Neuronal stem cell (in vitro differentiated cells): ENCODE measurements around the gene FLACC1.

Experiments
- DNase-seq: peaks from one replicate; pipeline ENCODE4 v3.0.0-alpha.2; 2013; ENCODE audit warnings: low spot score
- H2AFZ ChIP-seq: one replicate; pipeline ENCODE4 v1.6.1; 2013; ENCODE audit warnings: mild to moderate bottlenecking, low read length, inconsistent platforms
- H2AK5ac ChIP-seq: 2 replicates; pipeline ENCODE4 v1.6.1; 2013; ENCODE audit warnings: low read depth, mild to moderate bottlenecking, inconsistent platforms, low read length, moderate library complexity, mixed read lengths
- H2BK120ac ChIP-seq: 2 replicates; pipeline ENCODE4 v1.6.1; 2013; ENCODE audit warnings: low read depth, mild to moderate bottlenecking, inconsistent platforms, low read length, moderate library complexity, mixed read lengths
- H2BK12ac ChIP-seq: one replicate; pipeline ENCODE4 v1.6.1; 2013; ENCODE audit warnings: low read length, inconsistent platforms
- H2BK15ac ChIP-seq: 2 replicates; pipeline ENCODE4 v1.6.1; 2013; ENCODE audit warnings: mild to moderate bottlenecking, low read length, inconsistent platforms, mixed read lengths
- H2BK5ac ChIP-seq: one replicate; pipeline ENCODE4 v1.6.1; 2013; ENCODE audit warnings: inconsistent platforms, mild to moderate bottlenecking, low read length, moderate library complexity
- H3K14ac ChIP-seq: one replicate; pipeline ENCODE4 v1.6.1; 2013; ENCODE audit warnings: low read length, inconsistent platforms
- H3K18ac ChIP-seq: 2 replicates; pipeline ENCODE4 v1.6.1; 2013; ENCODE audit warnings: low read length, inconsistent platforms
- H3K23ac ChIP-seq: 2 replicates; pipeline ENCODE4 v1.6.1; 2013; ENCODE audit warnings: low read depth, mild to moderate bottlenecking, mixed read lengths, low read length, inconsistent platforms; ENCODE audit not compliant: poor library complexity
- H3K27ac ChIP-seq: replicated peaks from 3 replicates; pipeline ENCODE4 v1.5.1; 2013; ENCODE audit warnings: low read length, inconsistent platforms
- H3K27me3 ChIP-seq, 3 experiments: 2 replicates each; pipeline ENCODE4 v1.6.1; 2013; ENCODE audit warnings: low read length in 3 of 3, mild to moderate bottlenecking in 2 of 3, inconsistent platforms in 1 of 3, low read depth in 1 of 3, mixed read lengths in 1 of 3, moderate library complexity in 1 of 3; ENCODE audit not compliant: control insufficient read depth in 3 of 3, insufficient read depth in 3 of 3
- H3K36me3 ChIP-seq, 2 donors: replicated peaks in 1 of 2; 2 replicates each; pipeline ENCODE4 v1.6.1; 2013; ENCODE audit warnings: low read length in 2 of 2; ENCODE audit not compliant: control insufficient read depth in 2 of 2, insufficient read depth in 2 of 2
- H3K4ac ChIP-seq: 2 replicates; pipeline ENCODE4 v1.6.1; 2013; ENCODE audit warnings: inconsistent platforms, mild to moderate bottlenecking, low read length, moderate library complexity
- H3K4me1 ChIP-seq, 2 donors: 1 replicate in 1 of 2; 2 replicates in 1 of 2; pipeline ENCODE4 v1.6.1; 2013; ENCODE audit warnings: low read length in 2 of 2, low read depth in 1 of 2; ENCODE audit not compliant: control insufficient read depth in 2 of 2, insufficient read depth in 1 of 2
- H3K4me2 ChIP-seq: one replicate; pipeline ENCODE4 v1.6.1; 2013; ENCODE audit warnings: mild to moderate bottlenecking, low read length, inconsistent platforms; ENCODE audit not compliant: insufficient read depth, poor library complexity, severe bottlenecking
- H3K4me3 ChIP-seq, 2 donors: 2 replicates each; pipeline ENCODE4 v1.5.1; 2013; ENCODE audit warnings: low read length in 2 of 2, mild to moderate bottlenecking in 2 of 2, inconsistent platforms in 1 of 2, moderate library complexity in 1 of 2
- H3K79me1 ChIP-seq: one replicate; pipeline ENCODE4 v1.6.1; 2013; ENCODE audit warnings: low read depth, mild to moderate bottlenecking, inconsistent platforms, low read length, moderate library complexity
- H3K9ac ChIP-seq: one replicate; pipeline ENCODE4 v1.6.1; 2013; ENCODE audit warnings: mild to moderate bottlenecking, low read depth, low read length, inconsistent platforms; ENCODE audit not compliant: poor library complexity
- H3K9me3 ChIP-seq, 2 donors: replicated peaks in 1 of 2; 2 replicates each; pipeline versions ENCODE3 to v1.6.1; 2013; ENCODE audit warnings: low read length in 2 of 2, mild to moderate bottlenecking in 2 of 2, inconsistent platforms in 1 of 2, low read depth in 1 of 2, mixed read lengths in 1 of 2, moderate library complexity in 1 of 2; ENCODE audit not compliant: control insufficient read depth in 2 of 2, insufficient read depth in 1 of 2
- H4K8ac ChIP-seq: one replicate; pipeline ENCODE4 v1.6.1; 2013; ENCODE audit warnings: low read depth, mild to moderate bottlenecking, inconsistent platforms, low read length, moderate library complexity
- H4K91ac ChIP-seq: one replicate; pipeline ENCODE4 v1.6.1; 2013; ENCODE audit warnings: low read length, low read depth, mild to moderate bottlenecking, inconsistent platforms; ENCODE audit not compliant: poor library complexity
- WGBS, 2 donors: extraction: QIAGEN DNeasy Blood & Tissue Kit; methylation state at CpG; one replicate each; pipeline ENCODE4 v1.1.7; 2013; ENCODE audit warnings: missing lambda C conversion rate in 2 of 2, mixed read lengths in 1 of 2; ENCODE audit not compliant: insufficient read length in 2 of 2, insufficient replicate concordance in 1 of 2; ENCODE audit errors: extremely low coverage in 2 of 2; 5-methylcytosine and 5-hydroxymethylcytosine counted together

Gene FLACC1

DNA sequence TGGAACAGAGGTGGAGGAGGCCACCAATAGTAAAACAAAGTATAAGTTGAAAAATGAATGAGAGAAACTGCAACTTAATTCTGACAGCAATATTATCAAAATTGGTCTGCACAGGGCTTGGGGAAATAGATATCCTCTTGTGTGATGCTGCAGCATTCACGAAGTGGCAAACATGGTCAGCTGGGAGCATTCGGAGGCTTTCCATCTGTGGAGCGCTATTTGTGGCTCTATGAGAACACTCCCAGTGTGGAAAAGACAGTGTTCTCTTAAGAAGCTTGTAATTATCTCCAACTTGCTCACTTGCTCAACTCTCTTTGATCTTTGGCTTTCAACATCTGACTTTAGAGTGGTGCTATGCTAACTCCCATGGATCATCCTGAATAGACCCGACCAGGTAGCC is 3.1 kb upstream of the FLACC1 start:
- Histone ChIP-seq H4K8ac (no peak overlapping the region), H3K4me2 (no peak overlapping the region), H3K4ac (no peak overlapping the region), H3K79me1 (no peaks in the 10 kb centered on the region), H3K4me3 (no peak overlapping the region), H3K18ac (no peak overlapping the region), H2BK120ac (no peak overlapping the region), H2AK5ac (no peak overlapping the region), H3K9ac (no peak overlapping the region), H3K23ac (no peak overlapping the region), H3K27me3 (no peaks in the 10 kb centered on the region), H2AFZ (no peak overlapping the region), H3K4me1 (peaks cover 0 to 6% of the 10 kb centered on the region in 2 donors), H3K14ac (no peak overlapping the region), H2BK5ac (no peak overlapping the region), H2BK12ac (no peak overlapping the region), H3K9me3 (peaks cover 3 to 5% of the 10 kb centered on the region in 2 donors), H3K27ac (no peak overlapping the region), H4K91ac (no peak overlapping the region), H2BK15ac (no peak overlapping the region), H3K36me3 (no peaks in the 10 kb centered on the region)
- no CpG with 5 or more reads among the region's 4 CpGs for WGBS, 2 donors
- no peak for DNase-seq

DNA sequence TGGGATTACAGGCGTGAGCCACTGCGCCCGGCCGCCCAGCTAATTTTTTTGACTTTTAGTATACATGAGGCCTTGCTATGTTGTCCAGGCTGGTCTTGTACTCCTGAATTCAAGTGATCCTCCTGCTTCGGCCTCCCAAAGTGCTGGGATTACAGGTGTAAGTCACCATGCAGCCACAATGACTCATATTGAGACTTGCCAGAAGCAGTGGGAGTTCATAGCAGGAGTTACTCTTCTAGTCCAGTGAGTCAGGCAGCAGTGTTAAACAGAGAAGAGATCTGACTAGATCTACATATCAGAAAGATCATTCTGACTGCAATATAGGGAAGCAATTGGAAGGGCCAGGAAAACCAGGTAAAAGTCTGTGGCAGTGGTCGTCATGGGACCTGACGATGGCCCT is 1.5 kb upstream of the FLACC1 start:
- Histone ChIP-seq H3K4me1 (peaks cover 0 to 6% of the 10 kb centered on the region in 2 donors), H3K18ac (no peak overlapping the region), H3K27me3 (no peaks in the 10 kb centered on the region), H2AFZ (no peak overlapping the region), H3K9ac (no peak overlapping the region), H3K79me1 (no peaks in the 10 kb centered on the region), H3K36me3 (no peaks in the 10 kb centered on the region), H3K27ac (no peak overlapping the region), H2BK12ac (no peak overlapping the region), H4K8ac (no peak overlapping the region), H3K4me2 (no peak overlapping the region), H3K4ac (no peak overlapping the region), H2BK15ac (no peak overlapping the region), H2BK120ac (no peak overlapping the region), H4K91ac (no peak overlapping the region), H3K14ac (no peak overlapping the region), H2AK5ac (no peak overlapping the region), H3K23ac (no peak overlapping the region), H3K4me3 (no peak overlapping the region), H2BK5ac (no peak overlapping the region), H3K9me3 (peaks cover 3 to 5% of the 10 kb centered on the region in 2 donors)
- no peak for DNase-seq
- no CpG with 5 or more reads among the region's 7 CpGs for WGBS, 2 donors

DNA sequence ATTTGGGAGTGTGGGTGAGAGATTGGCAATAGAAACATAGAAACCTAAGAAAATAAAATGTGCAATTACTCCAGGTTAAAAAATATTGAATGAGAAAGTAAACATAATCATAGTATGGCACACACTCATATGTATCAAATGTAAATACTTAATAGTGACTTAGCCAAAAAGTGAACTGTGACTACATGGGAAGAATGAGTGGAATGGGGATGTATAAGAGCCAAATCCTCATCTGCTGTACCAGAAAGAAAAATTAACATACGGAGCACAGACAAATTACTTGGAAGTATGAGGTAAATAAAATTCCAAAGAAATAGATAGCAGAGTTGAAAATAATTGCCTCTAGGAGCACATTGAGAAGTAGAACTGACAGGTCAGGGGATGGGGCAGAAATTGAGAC is 4.0 kb downstream of the FLACC1 start:
- Histone ChIP-seq H2AK5ac (no peak overlapping the region), H3K4me3 (no peak overlapping the region), H4K91ac (no peak overlapping the region), H2BK12ac (no peak overlapping the region), H3K23ac (no peak overlapping the region), H2AFZ (no peak overlapping the region), H2BK5ac (no peak overlapping the region), H3K4ac (no peak overlapping the region), H2BK15ac (no peak overlapping the region), H3K27ac (no peak overlapping the region), H3K4me1 (peaks cover 2 to 6% of the 10 kb centered on the region in 2 donors), H3K79me1 (no peaks in the 10 kb centered on the region), H3K18ac (no peak overlapping the region), H3K9me3 (no peaks in the 10 kb centered on the region), H3K9ac (no peak overlapping the region), H3K36me3 (no peaks in the 10 kb centered on the region), H4K8ac (no peak overlapping the region), H2BK120ac (no peak overlapping the region), H3K4me2 (no peak overlapping the region), H3K27me3 (no peaks in the 10 kb centered on the region), H3K14ac (no peak overlapping the region)
- no peak for DNase-seq
- no CpG with 5 or more reads among the region's 1 CpG for WGBS, 2 donors

DNA sequence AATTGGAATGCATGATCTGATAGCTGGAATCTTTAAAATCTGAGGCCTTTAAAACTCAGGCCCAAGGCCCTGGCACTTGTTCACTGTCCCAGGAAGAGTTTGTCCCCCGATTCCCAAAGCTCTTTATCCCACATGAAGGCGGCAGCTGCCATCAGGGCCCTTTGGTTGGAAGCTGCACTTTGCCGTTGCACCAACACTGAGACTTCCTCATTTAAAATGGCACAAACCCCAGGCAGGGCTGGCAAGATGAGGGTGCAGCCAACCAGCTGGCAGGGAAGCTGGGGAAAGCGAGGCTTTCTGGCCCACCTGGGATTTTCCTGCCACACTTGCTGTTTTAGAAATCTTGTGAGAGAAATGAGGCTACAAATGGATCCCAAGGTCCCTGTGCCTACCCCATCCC is 6.3 kb downstream of the FLACC1 start:
- Histone ChIP-seq H3K18ac (no peak overlapping the region), H3K4me3 (no peak overlapping the region), H3K23ac (no peak overlapping the region), H3K9ac (no peak overlapping the region), H2BK120ac (no peak overlapping the region), H3K27ac (no peak overlapping the region), H3K4me1 (peaks cover 0 to 2% of the 10 kb centered on the region in 2 donors), H3K4me2 (no peak overlapping the region), H2AK5ac (no peak overlapping the region), H2BK15ac (no peak overlapping the region), H3K9me3 (no peaks in the 10 kb centered on the region), H3K14ac (no peak overlapping the region), H3K27me3 (no peaks in the 10 kb centered on the region), H3K4ac (no peak overlapping the region), H4K91ac (no peak overlapping the region), H3K36me3 (no peaks in the 10 kb centered on the region), H4K8ac (no peak overlapping the region), H2AFZ (no peak overlapping the region), H3K79me1 (no peaks in the 10 kb centered on the region), H2BK12ac (no peak overlapping the region), H2BK5ac (no peak overlapping the region)
- no CpG with 5 or more reads among the region's 4 CpGs for WGBS, 2 donors
- DNase-seq: no peak
